CD4-positive, alpha-beta T cell treated with Interleukin-15 for 4 hours (primary cell): ENCODE results near the gene NCL.

Experiments used
- DNase-seq: peaks from one replicate; pipeline ENCODE4 v3.0.0-alpha.2; 2020; ENCODE audit warnings: low spot score

Gene NCL, protein sequence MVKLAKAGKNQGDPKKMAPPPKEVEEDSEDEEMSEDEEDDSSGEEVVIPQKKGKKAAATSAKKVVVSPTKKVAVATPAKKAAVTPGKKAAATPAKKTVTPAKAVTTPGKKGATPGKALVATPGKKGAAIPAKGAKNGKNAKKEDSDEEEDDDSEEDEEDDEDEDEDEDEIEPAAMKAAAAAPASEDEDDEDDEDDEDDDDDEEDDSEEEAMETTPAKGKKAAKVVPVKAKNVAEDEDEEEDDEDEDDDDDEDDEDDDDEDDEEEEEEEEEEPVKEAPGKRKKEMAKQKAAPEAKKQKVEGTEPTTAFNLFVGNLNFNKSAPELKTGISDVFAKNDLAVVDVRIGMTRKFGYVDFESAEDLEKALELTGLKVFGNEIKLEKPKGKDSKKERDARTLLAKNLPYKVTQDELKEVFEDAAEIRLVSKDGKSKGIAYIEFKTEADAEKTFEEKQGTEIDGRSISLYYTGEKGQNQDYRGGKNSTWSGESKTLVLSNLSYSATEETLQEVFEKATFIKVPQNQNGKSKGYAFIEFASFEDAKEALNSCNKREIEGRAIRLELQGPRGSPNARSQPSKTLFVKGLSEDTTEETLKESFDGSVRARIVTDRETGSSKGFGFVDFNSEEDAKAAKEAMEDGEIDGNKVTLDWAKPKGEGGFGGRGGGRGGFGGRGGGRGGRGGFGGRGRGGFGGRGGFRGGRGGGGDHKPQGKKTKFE

DNA sequence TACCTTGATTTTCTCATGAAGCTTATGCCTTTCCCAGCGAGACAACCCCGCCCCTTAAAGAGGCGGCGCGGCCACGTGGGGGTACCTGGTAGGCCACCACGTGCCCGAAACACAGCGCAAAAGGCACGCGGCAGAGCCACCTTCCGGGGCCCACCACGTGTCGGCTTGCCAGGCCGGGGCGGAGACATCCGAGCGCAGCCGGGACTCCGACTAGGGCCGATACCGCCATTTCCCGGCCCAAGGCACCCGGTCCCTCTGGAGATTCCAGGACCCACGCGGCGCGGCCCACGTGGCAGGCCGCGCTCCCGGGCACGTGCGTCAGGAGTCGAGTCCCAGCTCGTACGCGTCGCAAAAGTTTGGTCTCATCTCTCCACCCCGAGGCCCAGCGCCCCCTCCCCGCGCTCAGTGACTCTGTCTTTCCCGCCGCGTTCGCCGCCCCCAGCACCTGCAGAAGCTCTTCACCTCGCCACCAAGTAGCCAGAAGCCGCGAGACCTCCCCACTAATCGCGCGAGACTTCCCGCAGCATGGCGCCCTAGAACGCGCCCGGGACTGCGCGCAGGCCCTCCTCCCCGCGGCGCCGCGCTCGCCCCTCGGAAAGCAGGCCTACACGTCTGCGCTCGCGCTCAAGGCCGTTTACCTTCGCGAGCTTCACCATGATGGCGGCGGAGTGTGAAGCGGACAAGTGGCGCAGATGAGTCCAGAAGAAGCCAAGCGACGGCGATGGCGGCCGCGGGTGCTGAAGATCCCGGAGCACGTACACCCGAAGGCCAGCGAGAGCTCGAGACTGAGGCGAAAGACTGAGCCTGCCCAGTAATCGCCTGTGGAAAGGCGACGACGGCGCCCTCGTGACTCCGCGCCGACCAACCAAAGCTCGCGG, at the start of gene NCL:
NCL (minus strand) TSS at position 787 of the 878 bp plus-strand sequence; CDS start at position 656, 131 bp downstream.
- peak; percentile 86 for DNase-seq

DNA sequence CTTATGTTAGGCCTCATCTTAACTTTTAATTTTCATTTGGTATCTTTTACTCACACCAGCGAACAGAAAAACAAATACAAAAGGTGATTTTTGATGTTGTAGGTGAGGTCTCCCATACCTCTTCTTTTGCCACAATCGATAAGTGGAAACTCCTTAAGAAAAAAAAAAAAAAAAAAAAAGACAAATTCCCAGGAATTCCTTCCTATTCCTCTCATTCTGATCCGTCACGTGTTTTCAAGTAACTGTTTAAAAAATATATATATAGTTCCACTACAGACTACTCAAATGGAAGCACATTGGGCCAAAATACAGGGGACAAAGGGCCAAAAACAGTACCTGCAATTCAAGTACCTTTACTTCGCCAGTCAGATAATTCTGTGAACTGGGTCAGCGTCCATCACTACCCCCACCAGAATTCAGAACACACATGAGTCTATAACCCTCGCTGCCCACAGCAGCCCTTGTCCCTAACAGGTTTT, 49.5 kb upstream of the NCL start:
- no peak for DNase-seq

DNA sequence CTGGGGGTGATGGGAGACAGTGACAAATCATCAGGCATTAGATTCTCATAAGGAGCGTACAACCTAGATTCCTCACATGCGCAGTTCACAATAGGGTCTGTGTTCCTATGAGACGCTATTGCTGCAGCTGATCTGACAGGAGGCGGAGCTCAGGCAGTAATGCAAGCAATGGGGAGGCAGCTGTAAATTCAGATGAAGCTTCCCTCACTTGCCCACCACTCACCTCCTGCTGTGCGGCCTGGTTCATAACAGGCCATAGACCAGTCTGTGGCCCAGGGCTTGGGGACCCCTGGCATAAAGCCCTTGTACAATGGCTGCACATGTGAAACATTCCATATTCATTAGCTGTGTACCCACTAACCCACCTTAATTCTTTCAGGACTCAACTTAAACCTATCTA, 47.9 kb upstream of the NCL start:
- no peak for DNase-seq

DNA sequence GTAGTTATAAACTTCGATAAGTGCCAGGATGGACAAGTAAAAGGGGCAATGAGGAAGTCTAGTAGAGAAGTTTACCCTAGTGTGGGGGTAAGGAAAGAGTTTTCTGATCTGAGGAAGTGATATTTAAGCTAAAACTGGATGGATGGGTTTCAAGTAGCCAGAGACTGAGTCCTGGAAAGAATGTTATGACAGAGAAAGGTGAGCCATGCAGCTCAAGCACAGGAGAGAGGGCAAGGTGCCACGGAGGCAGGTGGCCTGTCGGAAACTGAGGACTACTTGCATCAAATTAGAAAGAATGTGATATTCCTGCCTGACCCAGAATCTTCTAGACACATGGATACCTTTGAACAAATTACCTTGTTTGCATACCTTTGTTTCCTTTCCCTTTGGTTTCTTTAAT, 39.5 kb upstream of the NCL start:
- no peak for DNase-seq

DNA sequence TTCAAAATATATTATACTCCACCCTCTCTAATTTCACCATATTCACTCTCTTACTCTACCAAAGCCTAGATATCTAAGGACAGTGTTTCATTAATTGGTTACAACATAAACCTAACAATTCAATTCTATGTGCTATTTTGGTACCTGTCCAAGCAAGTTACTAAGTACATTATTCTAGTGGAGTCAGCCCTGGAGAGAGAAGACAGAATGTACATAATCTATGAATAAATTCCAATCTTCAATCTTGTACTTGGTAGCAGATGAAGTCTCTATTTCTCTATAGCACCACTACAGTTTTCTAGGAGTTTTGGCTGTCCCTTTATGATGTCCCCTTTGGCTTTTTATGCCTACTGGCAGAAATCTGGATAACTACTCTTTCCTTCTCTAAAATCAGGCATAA, 38.3 kb upstream of the NCL start:
- no peak for DNase-seq

DNA sequence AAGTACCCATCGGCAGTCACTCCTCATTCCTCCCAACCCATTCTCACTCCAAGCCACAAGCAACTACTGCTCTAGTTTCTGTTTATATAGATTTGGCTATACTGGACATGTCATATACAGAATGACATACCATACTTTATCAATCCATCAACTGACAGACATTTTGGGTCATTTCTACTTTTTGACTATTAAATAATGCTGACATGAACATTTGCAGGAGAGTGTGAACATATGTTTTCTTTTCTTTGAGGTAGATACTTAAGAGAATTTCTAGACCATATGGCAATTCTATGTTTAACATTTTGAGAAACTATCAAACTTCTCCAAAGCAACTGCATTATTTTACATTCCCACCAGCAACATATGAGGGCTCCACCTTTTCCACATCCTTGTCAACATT, 33.4 kb upstream of the NCL start:
- no peak for DNase-seq

DNA sequence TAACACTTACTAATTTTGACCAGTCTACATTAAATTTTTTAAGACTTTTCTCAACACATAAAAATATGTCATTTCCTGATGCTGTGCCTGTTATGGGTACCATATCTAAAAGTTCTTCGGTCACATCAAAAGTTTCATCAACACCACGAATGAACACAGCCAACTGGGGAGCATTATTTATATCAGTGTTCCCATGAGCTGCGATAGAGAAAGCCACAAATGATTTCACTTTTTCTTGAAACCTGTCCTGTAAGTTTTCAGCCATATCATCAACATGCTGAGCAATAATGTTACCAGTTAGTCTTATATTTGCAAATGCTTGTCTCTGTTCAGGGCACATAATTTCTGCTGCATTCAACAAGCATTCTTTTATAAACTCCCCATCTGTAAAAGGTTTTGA, 30.4 kb upstream of the NCL start:
- no peak for DNase-seq

DNA sequence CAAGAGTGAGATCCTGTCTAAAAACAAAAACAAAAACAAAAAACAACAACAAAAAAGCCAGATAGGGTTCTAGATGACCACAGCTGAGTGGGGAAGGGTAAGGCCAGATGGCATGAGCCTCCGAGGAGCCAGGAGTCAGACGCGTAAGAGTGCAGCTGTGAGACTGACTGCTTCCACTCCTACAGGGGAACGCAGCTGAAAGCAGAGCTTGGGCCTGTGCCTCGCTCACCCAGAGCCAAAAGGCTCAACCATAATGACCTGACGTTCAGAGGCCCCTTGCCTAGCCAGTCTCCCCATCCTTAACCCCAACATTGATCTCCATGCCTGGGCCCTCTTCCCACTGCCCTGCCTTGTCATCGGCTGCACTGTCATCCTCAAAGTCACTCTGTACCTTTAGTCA, 26.5 kb upstream of the NCL start:
- no peak for DNase-seq

DNA sequence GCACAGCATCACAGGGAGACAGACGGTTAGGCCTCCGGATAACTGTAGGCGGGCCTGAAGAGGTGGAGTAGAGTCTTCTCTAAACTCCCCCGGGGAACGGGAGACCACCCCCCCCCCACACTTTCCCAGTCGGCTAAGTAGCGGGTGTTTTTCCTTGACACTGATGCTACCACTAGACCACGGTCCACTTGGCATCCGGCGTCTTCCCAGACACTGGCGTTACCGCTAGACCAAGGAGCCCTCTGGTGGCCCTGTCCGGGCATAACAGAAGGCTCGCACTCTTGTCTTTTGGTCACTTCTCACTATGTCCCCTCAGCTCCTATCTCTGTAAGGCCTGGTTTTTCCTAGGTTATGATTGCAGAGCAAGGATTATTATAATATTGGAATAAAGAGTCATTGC, 25.7 kb upstream of the NCL start:
- peak; percentile 28 for DNase-seq

DNA sequence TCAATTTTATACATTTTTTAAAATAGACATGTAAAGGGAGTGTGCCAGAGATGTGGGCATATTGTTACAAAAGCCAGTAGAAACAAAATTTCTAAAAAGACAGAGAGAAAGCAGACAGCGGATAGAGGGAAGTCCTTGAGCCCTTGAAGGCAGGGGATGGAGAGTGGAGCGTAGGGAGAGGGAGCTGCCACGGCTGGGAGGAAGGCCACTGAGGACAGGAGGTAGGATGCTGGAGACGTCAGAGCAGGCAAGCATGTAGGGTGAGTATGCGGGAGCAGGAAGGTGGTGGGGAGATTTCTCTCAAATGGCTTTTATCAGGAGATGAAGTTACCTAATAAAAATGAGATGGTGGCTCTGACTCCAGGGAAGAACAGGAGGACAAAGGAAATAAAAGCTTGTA, 24.0 kb upstream of the NCL start:
- no peak for DNase-seq

DNA sequence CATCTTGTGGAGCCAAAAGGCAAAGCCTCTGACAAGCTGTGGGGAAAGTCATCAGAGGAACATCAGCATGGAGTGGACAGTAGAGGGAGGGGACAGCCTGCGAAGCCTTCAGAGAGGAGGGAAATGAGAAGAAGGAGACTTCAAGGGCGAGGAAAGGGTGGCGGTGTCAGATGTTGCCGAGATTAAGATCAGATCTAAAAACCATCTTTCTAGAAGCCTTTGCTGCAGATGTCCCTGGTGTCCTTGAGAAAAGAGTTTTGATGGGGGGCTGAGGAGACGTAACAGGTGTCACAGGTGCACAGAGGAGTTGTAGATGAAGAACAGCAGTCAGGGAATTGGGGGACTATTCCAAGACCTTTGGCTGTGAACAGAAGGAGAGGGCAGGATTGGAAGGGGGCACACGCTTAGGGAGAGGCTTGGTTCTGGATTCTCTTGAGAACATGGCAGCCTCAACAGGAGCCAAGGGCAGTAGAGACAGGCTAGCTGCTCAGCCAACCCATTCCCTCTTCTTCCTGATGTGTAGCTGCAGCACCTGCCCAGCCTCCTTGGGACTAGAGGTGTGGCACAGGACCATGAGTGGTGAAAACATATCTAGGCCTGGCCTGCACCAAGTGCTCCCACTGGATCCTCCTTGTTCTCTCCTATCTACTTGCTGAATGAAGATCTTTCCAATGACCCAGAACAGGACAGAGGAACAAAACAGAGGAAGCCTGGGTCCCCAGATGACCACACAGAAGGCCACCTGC, 22.7 kb upstream of the NCL start:
- no peak for DNase-seq

DNA sequence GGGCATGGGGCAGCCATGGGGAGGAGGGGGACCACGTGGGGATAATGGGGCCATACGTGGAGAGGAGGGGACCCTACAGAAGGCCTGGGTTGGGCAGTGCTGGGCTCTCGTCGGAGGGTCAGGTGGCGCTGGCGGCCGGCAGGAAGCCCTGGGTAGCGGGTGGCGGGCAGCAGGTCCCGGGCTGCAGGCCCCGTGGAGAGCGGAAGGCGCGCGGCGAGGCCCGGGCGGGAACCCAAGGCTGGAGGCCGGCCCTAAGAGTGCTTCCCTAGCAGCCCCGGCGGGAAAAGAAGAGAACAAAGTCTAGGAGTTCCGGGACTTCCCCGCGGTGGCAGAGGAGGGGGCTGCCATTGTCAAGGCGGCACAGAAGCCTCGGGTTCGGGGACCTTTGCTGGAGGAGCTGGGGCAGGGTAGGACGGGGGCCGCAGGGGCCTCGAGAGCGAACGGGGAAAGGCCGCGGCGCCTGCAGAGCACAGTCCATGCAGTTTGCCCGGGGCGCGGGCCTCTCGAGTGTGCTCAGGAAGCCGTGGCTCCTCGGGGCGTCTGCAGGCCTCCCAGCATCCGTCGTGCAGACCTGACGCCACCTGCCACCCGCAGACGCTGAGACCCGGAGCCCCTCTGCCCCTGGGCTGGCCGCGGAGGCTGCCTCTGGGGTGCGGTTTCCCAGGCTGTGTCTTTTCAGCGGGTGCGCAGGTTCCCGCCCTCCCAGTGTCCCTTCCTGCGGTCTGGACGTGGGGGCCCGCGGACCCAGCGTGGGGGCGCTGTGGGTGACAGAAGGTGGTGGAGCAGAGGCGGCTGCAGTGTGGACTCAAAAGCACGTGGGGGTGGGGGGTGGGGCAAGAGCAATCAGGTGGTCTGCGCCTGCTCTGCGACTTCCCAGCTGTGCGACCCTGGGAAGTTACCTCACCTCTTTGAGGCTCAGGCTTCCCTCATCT, 19.4 kb upstream of the NCL start:
- peak; percentile 20 for DNase-seq

DNA sequence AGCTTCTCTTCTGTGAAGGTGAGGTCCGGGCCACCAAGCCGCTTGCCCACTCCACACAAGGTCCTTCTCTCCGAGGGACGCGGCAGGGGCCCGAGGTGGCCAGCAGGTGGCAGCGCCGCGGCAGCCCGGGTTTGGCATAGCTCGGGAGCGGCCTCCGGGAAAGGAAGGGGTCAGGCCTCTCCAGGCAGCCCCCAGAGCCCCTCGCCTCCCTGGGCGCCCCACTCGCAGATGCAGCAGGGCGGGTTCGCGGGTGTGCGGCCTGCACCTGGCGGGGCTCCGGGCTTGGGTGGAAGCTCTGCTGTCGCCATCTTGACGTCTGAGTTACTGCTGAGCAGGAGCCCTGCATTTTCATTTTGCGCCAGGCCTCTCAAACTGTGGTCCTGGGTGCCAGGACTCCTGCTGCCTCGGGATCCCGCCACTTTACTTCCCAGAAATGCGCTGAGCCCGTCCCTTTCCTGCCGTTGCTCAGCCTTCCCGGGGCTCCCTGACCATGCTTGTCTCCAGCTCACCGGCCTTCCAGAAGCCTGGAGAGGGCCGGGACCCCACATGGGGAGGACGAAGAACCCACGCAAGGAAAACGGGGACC, 18.6 kb upstream of the NCL start:
- peak; percentile 74 for DNase-seq

DNA sequence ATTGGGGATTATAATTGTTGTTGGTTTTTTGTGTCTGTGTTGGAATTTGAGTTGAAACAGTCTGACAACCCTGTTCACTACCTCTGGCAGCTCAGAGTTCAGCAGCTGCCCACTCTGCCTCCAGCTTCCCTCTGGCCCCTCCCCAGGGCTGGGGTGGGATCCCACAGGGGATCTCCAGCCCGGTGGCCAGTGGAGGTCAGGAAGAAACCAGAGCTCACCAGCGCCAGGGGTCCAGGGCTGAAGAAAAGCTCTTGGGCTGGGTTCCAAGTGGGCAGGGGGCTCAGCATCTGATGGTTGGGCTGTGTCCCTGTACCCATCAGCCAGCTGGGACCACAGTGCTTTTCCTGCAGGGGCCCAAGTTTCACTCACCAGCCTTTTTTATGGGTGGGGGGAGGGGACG, 16.5 kb upstream of the NCL start:
- DNase-seq: no peak

DNA sequence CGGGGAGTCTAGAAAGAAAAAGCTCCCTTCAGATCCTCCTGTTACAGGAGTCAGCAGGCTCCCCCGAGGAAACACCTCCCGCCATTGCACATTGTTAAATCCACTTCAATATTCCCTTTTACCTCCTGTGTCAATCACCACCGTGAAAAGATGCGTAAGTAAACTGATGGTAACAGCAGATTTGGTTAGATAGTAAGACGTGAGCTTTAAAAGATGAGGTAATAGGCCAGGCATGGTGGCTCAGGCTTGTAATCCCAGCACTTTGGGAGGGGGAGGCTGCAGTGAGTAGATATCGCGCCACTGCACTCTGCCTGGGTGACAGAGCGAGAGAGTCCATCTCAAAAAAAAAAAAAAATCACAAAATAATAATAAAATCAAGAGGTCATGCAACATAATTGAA, 15.2 kb upstream of the NCL start:
- DNase-seq: no peak

DNA sequence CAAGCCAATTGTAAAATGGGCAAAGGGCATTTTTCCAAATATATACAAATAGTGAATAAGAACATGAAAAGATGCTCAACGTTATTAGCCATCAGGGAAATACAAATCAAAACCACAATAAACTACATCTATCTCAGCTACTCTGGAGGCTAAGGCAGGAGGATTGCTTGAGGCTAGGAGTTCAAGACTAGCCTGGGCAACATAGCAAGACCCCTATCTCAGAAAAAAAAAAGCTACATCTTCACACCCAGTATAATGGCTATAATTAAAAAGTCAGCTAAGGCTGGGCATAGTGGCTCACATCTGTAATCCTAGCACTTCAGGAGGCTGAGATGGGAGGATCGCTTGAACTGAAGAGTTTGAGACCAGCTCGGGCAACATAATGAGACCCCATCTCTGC, 12.6 kb upstream of the NCL start:
- no peak for DNase-seq

DNA sequence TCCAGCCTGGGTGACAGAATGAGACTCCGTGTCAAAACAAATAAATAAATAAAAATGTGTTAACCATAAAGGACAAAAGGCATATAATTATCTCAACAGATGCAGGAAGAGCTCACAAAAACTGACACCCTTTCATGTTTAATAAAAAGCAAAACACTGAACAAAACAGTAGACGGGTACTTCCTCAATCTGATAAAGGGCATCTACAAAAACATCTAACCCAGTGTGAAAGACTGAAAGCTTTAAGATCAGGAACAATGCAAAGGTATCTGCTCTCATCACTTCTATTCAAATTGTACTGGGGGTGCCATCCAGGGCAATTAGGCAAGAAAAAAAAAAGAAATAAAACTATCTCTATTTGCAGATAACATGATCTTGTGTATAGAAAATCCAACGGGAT, 11.7 kb upstream of the NCL start:
- no peak for DNase-seq

DNA sequence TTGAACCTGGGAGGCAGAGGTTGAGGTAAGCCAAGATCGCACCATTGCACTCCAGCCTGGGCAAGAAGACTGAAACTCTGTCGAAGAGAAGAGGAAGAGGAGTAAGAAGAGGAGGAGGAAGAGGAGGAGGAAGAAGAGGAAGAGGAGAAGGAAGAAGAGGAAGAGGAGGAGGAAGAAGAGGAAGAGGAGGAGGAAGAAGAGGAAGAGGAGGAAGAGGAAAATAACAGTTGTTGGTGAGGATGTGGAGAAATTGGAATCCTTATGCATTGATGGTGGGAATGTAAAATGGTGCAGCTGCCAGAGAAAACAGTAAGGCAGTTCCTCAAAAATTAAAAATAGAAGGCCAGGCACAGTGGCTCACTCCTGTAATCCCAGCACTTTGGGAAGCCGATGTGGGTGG, 8.5 kb upstream of the NCL start:
- DNase-seq: no peak

DNA sequence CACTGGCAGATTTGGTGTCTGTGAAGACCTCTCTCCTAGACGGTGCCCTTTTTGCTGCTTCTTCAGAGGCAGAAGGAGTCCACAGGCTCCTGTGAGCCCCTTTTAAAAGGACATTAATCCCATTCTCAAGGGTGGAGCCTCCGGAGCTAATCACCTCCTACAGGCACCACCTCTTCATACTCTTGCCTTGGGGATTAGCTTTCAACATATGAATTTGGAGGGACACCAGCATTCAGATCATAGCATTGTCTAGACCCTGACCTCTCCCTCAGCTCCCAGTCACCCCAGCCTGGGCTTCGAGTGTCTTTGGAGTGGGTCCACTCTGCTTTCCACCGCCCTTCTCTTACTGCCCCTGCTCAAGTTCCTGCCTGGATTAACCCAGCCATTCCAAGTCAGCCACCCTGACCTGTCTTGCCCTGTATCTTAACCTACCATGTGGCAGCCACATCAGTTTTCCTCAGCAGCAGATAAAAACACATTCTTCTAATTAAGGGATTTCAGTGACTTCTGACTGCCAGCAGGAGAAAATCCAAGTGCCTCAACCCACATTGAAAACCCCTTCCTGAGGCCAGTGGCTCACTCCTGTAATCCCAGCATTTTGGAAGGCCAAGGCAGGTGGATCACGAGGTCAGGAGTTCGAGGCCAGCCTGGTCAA, 6.1 kb upstream of the NCL start:
- DNase-seq: no peak

DNA sequence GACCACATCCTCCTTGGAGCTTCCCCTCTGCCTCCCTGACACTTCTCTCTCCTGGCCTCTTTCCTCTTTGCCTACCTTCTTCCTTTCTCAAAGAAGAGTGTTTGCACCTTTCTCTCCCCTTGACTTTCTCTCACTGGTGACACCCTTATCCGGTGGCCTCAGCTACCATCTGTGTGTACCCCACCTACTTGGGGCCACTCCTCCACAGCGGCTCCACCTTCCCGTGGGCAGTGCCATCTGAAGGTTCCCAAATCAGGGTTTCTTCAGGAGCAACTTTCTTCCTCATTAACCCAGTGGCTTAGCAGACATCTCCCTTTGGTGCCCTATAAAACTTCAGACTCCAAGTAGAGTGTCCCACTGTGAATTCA, 5.3 kb upstream of the NCL start:
- DNase-seq: no peak
